Measurements from ENCODE around the gene ZNF22. TPM values are rescaled to one million over a fixed set of nuclear protein-coding genes. Genes with fewer than 3 reads are reported as not detected.

Gene ZNF22
- total RNA-seq, 1 experiment from 2014 or later, result 36.9 TPM

GRCh38 chr10:44955413-44956070, 45.2 kb upstream of the ZNF22 start:
- Histone ChIP-seq H4K91ac (ENCODE audit: insufficient read length, low read depth, low read length) (no peak overlapping the region), H3K79me2 (ENCODE audit: insufficient read depth, low read length) (no peaks in the 10 kb centered on the region), H3T11ph (ENCODE audit: low read length) (no peak overlapping the region), H3K9me3 (ENCODE audit: control insufficient read depth, low read depth, low read length) (no peaks in the 10 kb centered on the region), H3K27me3 (ENCODE audit: insufficient read depth, low read length) (no peaks in the 10 kb centered on the region), H3K14ac (ENCODE audit: insufficient read depth, low read length) (no peak overlapping the region), H4K5ac (ENCODE audit: insufficient read length, low read depth, low read length) (no peak overlapping the region), H3K4me1 (ENCODE audit: insufficient read depth, low read length) (peaks cover 12% of the 10 kb centered on the region), H2BK12ac (ENCODE audit: insufficient read length, low read depth, low read length) (no peak overlapping the region), H2BK120ac (ENCODE audit: low read depth, low read length, poor library complexity, severe bottlenecking) (no peak overlapping the region), H3K23ac (ENCODE audit: insufficient read length, low read depth, low read length) (no peak overlapping the region), H3K9ac (ENCODE audit: extremely low read depth, insufficient read length, low read length) (no peak overlapping the region), H2AFZ (ENCODE audit: low read length) (no peak overlapping the region), H3K79me1 (ENCODE audit: insufficient read depth, low read depth, low read length, poor library complexity, severe bottlenecking) (no peaks in the 10 kb centered on the region), H3K56ac (ENCODE audit: insufficient read length, low read depth, low read length) (no peak overlapping the region), H2BK15ac (ENCODE audit: low read depth, low read length) (no peak overlapping the region), H2BK5ac (ENCODE audit: insufficient read length, low read length) (no peak overlapping the region), H2BK20ac (ENCODE audit: low read depth, low read length, poor library complexity, severe bottlenecking) (no peak overlapping the region), H3K23me2 (ENCODE audit: insufficient read length, low read depth, low read length, poor library complexity, severe bottlenecking) (peaks cover 11% of the 10 kb centered on the region), H3K18ac (ENCODE audit: insufficient read length, low read depth, low read length) (no peak overlapping the region), H2AK5ac (ENCODE audit: insufficient read length, low read length) (no peak overlapping the region), H4K20me1 (ENCODE audit: control insufficient read depth, insufficient read depth, insufficient read length) (no peaks in the 10 kb centered on the region), H3K27ac (ENCODE audit: insufficient read length, low read depth, low read length) (no peak overlapping the region), H3K4ac (ENCODE audit: low read depth, low read length) (no peak overlapping the region), H4K8ac (replicated peaks; ENCODE audit: insufficient read length, low read depth, low read length) (no peak overlapping the region), H3K4me2 (ENCODE audit: insufficient read depth, insufficient read length, low read length) (no peak overlapping the region)
- no peaks in the 10 kb centered on the region for H3K9me3 Mint-ChIP-seq
- H3K4me3 Mint-ChIP-seq, result no peak overlapping the region
- peaks cover 33% of the 10 kb centered on the region in 2 experiments for H3K4me1 Mint-ChIP-seq
- H3K27me3 Mint-ChIP-seq (ENCODE audit: low read depth), result peaks cover 5% of the 10 kb centered on the region
- H3K36me3 Mint-ChIP-seq (ENCODE audit: insufficient read depth in 1 of 3, low read depth in 3 of 3), result peaks cover 5 to 18% (median 9%) of the 10 kb centered on the region in 3 experiments; a peak in 6 of 7 replicates
- DNase-seq, result peak; percentile 14
- TF ChIP-seq, protein P1, sequence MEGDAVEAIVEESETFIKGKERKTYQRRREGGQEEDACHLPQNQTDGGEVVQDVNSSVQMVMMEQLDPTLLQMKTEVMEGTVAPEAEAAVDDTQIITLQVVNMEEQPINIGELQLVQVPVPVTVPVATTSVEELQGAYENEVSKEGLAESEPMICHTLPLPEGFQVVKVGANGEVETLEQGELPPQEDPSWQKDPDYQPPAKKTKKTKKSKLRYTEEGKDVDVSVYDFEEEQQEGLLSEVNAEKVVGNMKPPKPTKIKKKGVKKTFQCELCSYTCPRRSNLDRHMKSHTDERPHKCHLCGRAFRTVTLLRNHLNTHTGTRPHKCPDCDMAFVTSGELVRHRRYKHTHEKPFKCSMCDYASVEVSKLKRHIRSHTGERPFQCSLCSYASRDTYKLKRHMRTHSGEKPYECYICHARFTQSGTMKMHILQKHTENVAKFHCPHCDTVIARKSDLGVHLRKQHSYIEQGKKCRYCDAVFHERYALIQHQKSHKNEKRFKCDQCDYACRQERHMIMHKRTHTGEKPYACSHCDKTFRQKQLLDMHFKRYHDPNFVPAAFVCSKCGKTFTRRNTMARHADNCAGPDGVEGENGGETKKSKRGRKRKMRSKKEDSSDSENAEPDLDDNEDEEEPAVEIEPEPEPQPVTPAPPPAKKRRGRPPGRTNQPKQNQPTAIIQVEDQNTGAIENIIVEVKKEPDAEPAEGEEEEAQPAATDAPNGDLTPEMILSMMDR (conservative IDR thresholded peaks at IDR 0.05), result no peak
- peak overlapping the region in 1 of 3 experiments; percentile 82; a peak in 1 of 7 replicates for H3K27ac Mint-ChIP-seq
- no CpG with 5 or more reads among the region's 8 CpGs for WGBS (ENCODE audit: extremely low coverage, insufficient read length, low lambda C conversion rate)

Data from H9 (cell line).